Left colon (tissue), 2 donors: ENCODE measurements around the gene KRT75. TPM values are rescaled to one million over a fixed set of nuclear protein-coding genes. Genes with fewer than 3 reads are reported as not detected.

Source experiments
- ATAC-seq: fragments of 200-7000 bp; cut with Tn5 transposase; one replicate; pipeline ENCODE4 v1.9.1; 2020; ENCODE audit warnings: mild to moderate bottlenecking, moderate library complexity
- DNase-seq, 2 donors: peaks; one replicate each; pipeline ENCODE4 v3.0.0-alpha.2; 2020
- intact Hi-C, 2 donors: fragments of 100-400 bp; cut with DNase I in 1 of 2; cut with micrococcal nuclease in 1 of 2; formaldehyde crosslinking; loops; one replicate each; pipeline versions ENCODE4 v1.11.2 to v1.14.0; 2022; cut with DNase I, micrococcal nuclease
- total RNA-seq, 2 donors: library from RNA; stranded (reverse); fragmentation: NEBNext Ultra II Directional; extraction: Animal tissue kit (Norgen Biotek cat#: 25700); gene quantifications; one replicate each; pipeline ENCODE4 v1.2.1, GENCODE V29; 2021
- donor health status: DM: no; HTN: no; CAD: no.
- donor health status: DM: yes; HTN: yes; CAD: no.

Gene KRT75
- total RNA-seq, 2 donors from 2014 or later: not detected

- no peak for ATAC-seq
- DNase-seq: no peak
- intact Hi-C loops: loop anchor here in 1 of 2 donors (10.0 kb wide), 1 partner anchor 128 kb away; no protein-coding TSS in a partner anchor
Observed at GRCh38 chr12:52377266-52377665, 56.9 kb downstream of the KRT75 start.

Other genes with a start within 250 kb of the KRT75 start
- 1 to 10 TPM in 1 of 2 donors, not detected in 1; 1.1 TPM for gene KRT80, start 242.4 kb downstream of the KRT75 start, total RNA-seq
- under 1 TPM; 0.78 to 0.89 TPM for gene KRT7, start 201.1 kb downstream of the KRT75 start, total RNA-seq
- under 1 TPM in 1 of 2 donors, not detected in 1; 0.20 TPM for gene KRT86, start 159.7 kb downstream of the KRT75 start, total RNA-seq
- gene KRT81, start 142.8 kb downstream of the KRT75 start, total RNA-seq: not detected
- gene KRT83, start 113.0 kb downstream of the KRT75 start, total RNA-seq: not detected
- not detected for gene KRT85, start 66.9 kb downstream of the KRT75 start, total RNA-seq
- not detected for gene KRT84, start 48.7 kb downstream of the KRT75 start, total RNA-seq
- not detected for gene KRT82, start 28.0 kb downstream of the KRT75 start, total RNA-seq
- gene KRT6B, start 17.8 kb upstream of the KRT75 start, total RNA-seq: not detected
- not detected for gene KRT6C, start 39.4 kb upstream of the KRT75 start, total RNA-seq
- not detected for gene KRT6A, start 58.9 kb upstream of the KRT75 start, total RNA-seq
- gene KRT5, start 86.0 kb upstream of the KRT75 start, total RNA-seq: under 1 TPM in 1 of 2 donors, not detected in 1; 0.24 TPM
- not detected for gene KRT71, start 118.8 kb upstream of the KRT75 start, total RNA-seq
- not detected for gene KRT74, start 139.5 kb upstream of the KRT75 start, total RNA-seq
- gene KRT72, start 167.1 kb upstream of the KRT75 start, total RNA-seq: not detected
- gene KRT73, start 184.2 kb upstream of the KRT75 start, total RNA-seq: not detected
- gene KRT2, start 217.8 kb upstream of the KRT75 start, total RNA-seq: not detected
- gene KRT1, start 246.0 kb upstream of the KRT75 start, total RNA-seq: not detected